ENCODE results near the gene RADIL. TPM values are rescaled to one million over a fixed set of nuclear protein-coding genes. Genes with fewer than 3 reads are reported as not detected.
A peak's percentile ranks its signal among the peaks of the same experiment; 100 is the strongest.

RADIL gene
- polyA plus RNA-seq, 3 donors, result not detected

- H3K4me1 ChIP-seq (ENCODE audit: control insufficient read depth in 1 of 2, insufficient read depth in 2 of 2, low read length in 2 of 2), result peaks cover 14 to 16% of the 10 kb centered on the region in 2 donors
- H3K27ac ChIP-seq (ENCODE audit: low read depth in 1 of 2, low read length in 2 of 2), result no peak overlapping the region
- H3K36me3 Mint-ChIP-seq, result peaks cover 9 to 30% of the 10 kb centered on the region in 2 donors
- no peak overlapping the region for H3K4me3 ChIP-seq (replicated peaks in 1 of 3; ENCODE audit: low read depth in 2 of 3, low read length in 3 of 3)
- WGBS (ENCODE audit: insufficient coverage), result 96% methylated on average over 4 of the region's 9 CpGs
- no peak overlapping the region for H3K4me2 ChIP-seq (replicated peaks; ENCODE audit: extremely low read depth, low read length, poor library complexity, severe bottlenecking)
- peaks cover 4% of the 10 kb centered on the region for H3K79me2 ChIP-seq (ENCODE audit: insufficient read depth, low read length)
- H3K9ac ChIP-seq (ENCODE audit: insufficient read depth, low read length, poor library complexity, severe bottlenecking), result no peak overlapping the region
- H3K27ac Mint-ChIP-seq, result peak overlapping the region in 2 of 7 donors; percentile 47 to 57
- intact Hi-C loops (cut with micrococcal nuclease), result no loop called here
- H2AFZ ChIP-seq (ENCODE audit: insufficient read depth, low read depth, low read length, poor library complexity, severe bottlenecking), result no peak overlapping the region
- H3K27me3 Mint-ChIP-seq (ENCODE audit: low read depth in 3 of 3), result no peaks in the 10 kb centered on the region
- no peak for DNase-seq
- H3K4me3 Mint-ChIP-seq, result no peak overlapping the region
- H3K9me3 ChIP-seq (replicated peaks in 1 of 2; ENCODE audit: control insufficient read depth in 1 of 2, insufficient read depth in 1 of 2, low read length in 2 of 2), result no peaks in the 10 kb centered on the region
- no peaks in the 10 kb centered on the region for H3K27me3 ChIP-seq (ENCODE audit: control insufficient read depth in 2 of 2, insufficient read depth in 2 of 2, low read length in 2 of 2)
- TF ChIP-seq CTCF (IDR thresholded peaks at IDR 0.05), result no peak
- H3K36me3 ChIP-seq (replicated peaks in 1 of 2; ENCODE audit: control insufficient read depth in 1 of 2, insufficient read depth in 2 of 2, low read length in 2 of 2), result peaks cover 0 to 15% of the 10 kb centered on the region in 2 donors
- H4K20me1 ChIP-seq (ENCODE audit: insufficient read depth, low read length), result no peaks in the 10 kb centered on the region
- peaks cover 0 to 6% (median 0%) of the 10 kb centered on the region in 7 donors for H3K9me3 Mint-ChIP-seq
- peaks cover 18% of the 10 kb centered on the region for H3K4me1 Mint-ChIP-seq
Measured at GRCh38 chr7:4770886-4771285, 112.6 kb downstream of the RADIL start.

GRCh38 chr7:4769761-4770160 is 113.8 kb downstream of the RADIL start:
- peaks cover 5% of the 10 kb centered on the region for H4K20me1 ChIP-seq (ENCODE audit: insufficient read depth, low read length)
- Mint-ChIP-seq H3K36me3 (peaks cover 12 to 39% of the 10 kb centered on the region in 2 donors), H3K27ac (peak overlapping the region in 4 of 7 donors; percentile 7 to 78 (median 60)), H3K27me3 (ENCODE audit: low read depth in 3 of 3) (no peaks in the 10 kb centered on the region), H3K4me1 (peaks cover 17% of the 10 kb centered on the region), H3K9me3 (peaks cover 0 to 6% (median 0%) of the 10 kb centered on the region in 7 donors), H3K4me3 (no peak overlapping the region)
- no peak for TF ChIP-seq CTCF (IDR thresholded peaks at IDR 0.05)
- intact Hi-C loops (cut with micrococcal nuclease), result no loop called here
- DNase-seq, result no peak
- WGBS (ENCODE audit: insufficient coverage), result 3% methylated on average over 7 of the region's 7 CpGs
- no peak overlapping the region for H3K4me2 ChIP-seq (replicated peaks; ENCODE audit: extremely low read depth, low read length, poor library complexity, severe bottlenecking)
- H3K9ac ChIP-seq (ENCODE audit: insufficient read depth, low read length, poor library complexity, severe bottlenecking), result no peak overlapping the region
- H3K4me3 ChIP-seq (replicated peaks in 1 of 3; ENCODE audit: low read depth in 2 of 3, low read length in 3 of 3), result no peak overlapping the region
- H3K79me2 ChIP-seq (ENCODE audit: insufficient read depth, low read length), result no peaks in the 10 kb centered on the region
- peaks cover 11 to 12% of the 10 kb centered on the region in 2 donors for H3K4me1 ChIP-seq (ENCODE audit: control insufficient read depth in 1 of 2, insufficient read depth in 2 of 2, low read length in 2 of 2)
- no peaks in the 10 kb centered on the region for H3K27me3 ChIP-seq (ENCODE audit: control insufficient read depth in 2 of 2, insufficient read depth in 2 of 2, low read length in 2 of 2)
- no peak overlapping the region for H3K27ac ChIP-seq (ENCODE audit: low read depth in 1 of 2, low read length in 2 of 2)
- H3K9me3 ChIP-seq (replicated peaks in 1 of 2; ENCODE audit: control insufficient read depth in 1 of 2, insufficient read depth in 1 of 2, low read length in 2 of 2), result no peaks in the 10 kb centered on the region
- H3K36me3 ChIP-seq (replicated peaks in 1 of 2; ENCODE audit: control insufficient read depth in 1 of 2, insufficient read depth in 2 of 2, low read length in 2 of 2), result peaks cover 9 to 26% of the 10 kb centered on the region in 2 donors
- H2AFZ ChIP-seq (ENCODE audit: insufficient read depth, low read depth, low read length, poor library complexity, severe bottlenecking), result no peak overlapping the region
